GM21825 (cell line): ENCODE results near the gene RAMAC.
"Not testable (repeated sequence)": the region's sequence is repeated elsewhere in the genome, so short reads cannot be mapped to it uniquely, and the experiment has no call there.

Source experiments
- ATAC-seq: cut with Tn5 transposase; IDR thresholded peaks from one replicate; pipeline ENCODE4 v1.9.1; 2021; ENCODE audit warnings: mild to moderate bottlenecking, moderate library complexity; ENCODE audit not compliant: unreplicated experiment

RAMAC gene

DNA sequence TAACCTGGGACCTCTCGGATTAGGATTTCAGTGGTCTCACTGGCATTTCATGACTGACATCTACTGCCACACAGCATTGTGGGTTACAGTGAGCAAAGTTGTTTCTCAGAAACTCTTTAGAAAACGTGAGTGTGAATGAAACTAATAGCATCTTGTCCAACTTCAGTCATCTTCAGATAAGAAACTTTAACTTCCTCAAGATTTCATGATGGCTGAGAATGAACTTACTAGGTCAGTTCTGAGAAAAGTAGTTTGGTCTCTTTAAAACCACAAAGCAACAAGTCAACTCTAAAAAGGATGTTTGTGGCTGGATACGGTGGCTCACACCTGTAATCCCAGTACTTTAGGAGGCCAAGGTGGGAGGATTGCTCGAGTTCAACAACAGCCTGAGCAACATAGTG, 19.3 kb upstream of the RAMAC start:
- ATAC-seq, result peak; percentile 84

DNA sequence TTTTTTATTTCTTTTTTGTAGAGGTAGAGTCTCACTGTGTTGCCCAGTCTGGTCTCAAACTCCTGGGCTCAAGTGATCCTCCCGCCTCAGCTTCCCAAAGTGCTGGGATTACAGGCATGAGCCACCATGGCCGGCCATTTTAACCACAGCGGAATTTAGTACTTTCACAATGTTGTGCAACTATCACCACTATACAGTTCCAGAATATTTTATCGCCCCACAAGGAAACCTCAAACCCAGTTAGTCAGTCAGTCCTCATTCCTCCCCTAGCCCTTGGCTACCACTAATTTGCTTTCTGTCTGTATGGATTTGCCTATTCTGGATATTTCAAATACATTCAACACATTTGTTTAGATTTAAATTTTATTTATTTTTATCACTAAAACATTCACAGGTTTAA, 17.9 kb upstream of the RAMAC start:
- no peak for ATAC-seq

DNA sequence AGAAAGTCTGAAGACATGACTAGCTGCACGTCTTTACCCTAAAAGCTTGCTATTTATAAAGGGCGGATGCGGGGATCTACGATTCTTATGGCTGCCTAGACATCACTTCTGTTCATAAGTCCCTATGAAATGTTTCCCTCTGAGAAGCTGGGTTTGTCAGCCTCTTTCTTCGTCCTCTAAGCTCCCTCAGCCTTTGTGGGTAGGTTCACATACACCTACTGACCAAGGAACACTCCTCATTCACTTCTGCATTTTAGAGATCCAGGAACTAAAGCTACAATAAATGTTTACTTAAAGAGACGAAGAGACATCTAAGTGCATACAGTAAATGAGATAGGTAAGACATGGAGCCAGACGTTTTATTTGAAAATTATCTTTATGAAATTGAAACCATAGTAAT, 16.7 kb upstream of the RAMAC start:
- no peak for ATAC-seq

DNA sequence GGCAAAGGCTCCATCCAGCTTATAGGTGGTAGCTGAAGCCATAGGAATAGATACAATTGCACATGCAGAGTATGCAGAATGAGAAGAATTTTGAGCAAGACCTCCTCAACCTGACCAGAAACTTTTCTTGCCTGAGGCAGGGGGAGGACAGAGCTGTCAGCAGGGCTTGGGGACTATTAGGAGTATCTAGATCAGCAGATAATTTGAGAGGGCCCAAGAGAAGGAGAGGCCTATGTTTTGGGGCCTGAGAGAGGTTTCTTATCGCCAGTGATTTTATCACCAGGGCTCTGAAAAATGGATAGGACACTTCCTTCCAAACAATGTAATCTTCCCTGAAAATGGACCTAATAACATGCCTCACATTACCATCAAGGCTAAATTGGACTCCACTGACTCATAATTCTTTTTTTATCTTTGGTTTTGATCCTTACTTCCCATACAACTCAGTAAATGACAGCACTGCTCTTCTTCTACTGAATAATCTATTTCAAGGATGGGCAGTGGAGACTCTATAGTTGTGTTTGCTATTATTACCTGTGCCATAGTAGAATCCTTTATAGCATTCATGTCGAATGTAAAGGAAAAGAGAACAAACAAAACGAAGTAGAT, 15.8 kb upstream of the RAMAC start:
- no peak for ATAC-seq

DNA sequence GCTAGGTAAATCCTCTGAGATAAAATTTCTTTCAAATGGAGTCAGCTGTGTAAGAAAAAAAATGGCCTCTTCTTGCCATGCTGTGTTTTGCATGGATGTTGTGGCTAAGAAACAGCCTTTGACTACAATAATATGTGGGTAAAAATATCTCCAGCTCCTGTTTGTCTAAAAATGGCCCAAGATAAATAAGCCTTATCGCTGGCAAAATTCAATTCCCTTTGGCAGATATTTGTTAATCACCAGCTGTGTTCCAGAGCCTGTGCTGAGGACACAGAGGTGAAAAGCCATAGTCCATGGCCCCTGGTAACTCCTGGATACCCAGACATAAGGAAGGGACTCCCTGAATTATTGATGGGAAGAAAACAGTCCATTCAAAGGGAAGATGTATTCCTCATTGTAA, 15.3 kb upstream of the RAMAC start:
- ATAC-seq, result no peak

DNA sequence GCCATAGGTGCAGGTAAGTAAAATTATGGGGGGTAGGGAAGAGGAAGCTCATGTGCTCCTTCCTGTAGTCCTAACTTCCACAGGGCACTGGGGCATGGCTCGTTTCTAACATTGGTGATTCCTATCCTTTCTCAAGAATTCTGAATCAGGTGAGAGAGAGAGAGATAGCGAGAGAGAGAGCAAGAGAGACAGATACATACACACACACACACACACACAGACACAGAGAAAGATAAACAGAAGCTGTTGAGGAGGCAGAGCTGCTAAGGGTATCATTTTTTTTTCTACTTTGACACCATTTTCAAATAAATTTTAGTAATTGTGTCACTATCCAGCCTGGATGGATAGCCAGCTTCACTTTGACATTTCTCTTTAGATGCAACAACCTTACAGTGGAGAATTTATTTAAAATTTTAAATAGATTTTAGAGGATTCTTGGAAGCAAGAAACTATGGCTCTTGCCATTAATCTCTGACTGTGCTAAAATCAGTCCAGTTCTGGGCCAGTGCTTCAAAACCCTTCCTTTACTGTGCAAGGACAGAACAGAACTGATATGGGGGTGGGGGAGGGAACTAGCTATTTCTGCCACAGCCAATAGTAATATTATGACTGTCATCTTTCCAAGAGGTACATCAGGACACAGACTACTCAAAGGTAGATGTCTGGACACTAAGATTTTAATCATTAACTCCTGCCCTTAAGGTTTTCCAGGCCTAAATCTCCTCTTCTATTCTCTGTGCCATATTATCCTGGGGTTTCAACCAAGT, 14.6 kb upstream of the RAMAC start:
- no peak for ATAC-seq

DNA sequence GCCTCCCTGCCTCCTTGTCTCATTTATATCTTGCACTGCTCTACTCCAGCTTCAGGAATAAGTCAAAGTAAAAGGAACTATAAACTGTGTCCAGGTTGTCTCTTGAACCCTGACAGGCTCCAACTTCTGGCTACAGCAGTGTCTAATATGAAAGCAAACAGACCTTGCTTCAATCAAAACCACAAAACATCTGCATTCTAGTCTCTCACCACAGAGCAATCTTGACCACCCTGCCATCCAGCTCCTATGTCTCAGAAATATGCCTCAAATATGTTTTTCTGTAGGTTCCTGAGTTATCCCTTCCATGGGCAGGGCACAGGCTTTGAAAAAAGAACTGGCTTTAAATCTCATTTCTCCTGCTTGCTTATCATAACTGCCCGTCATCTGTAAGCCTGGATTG, 13.0 kb upstream of the RAMAC start:
- ATAC-seq, result no peak

DNA sequence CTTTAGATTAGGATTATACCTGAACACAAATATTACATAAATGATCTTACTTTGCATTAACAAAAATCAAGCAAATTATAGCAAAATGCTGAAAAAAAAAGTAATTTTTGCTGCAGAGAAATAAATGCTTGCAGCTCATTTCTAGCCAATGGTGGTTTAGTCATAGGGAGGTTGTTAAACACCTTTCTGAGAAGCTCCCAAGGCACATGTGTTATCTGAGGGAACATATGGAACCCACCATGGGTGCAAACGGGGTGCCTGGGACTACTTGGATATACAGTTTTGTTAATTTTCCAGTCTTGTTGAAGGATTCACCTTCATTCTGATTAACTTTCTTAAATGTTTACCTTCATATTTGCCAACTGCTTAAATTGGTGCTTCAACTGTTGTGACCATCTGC, 8.9 kb upstream of the RAMAC start:
- ATAC-seq, result no peak

DNA sequence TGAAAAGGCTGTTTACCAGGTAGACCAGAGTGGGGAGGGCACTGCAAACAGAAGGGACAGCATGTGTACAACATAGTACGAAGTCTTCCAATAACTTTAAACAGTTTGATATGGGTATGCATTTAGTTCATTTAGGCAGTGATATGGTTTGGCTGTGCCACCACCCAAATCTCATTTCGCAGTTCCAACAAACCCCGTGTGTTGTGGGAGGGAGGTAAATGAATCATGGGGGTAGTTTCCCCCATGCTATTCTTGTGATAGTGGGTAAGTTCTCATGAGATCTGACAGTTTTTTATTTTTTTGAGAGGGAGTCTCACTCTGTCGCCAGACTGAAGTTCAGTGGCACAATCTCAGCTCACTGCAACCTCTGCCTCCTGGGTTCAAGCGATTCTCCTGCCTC, 7.6 kb upstream of the RAMAC start:
- no peak for ATAC-seq

DNA sequence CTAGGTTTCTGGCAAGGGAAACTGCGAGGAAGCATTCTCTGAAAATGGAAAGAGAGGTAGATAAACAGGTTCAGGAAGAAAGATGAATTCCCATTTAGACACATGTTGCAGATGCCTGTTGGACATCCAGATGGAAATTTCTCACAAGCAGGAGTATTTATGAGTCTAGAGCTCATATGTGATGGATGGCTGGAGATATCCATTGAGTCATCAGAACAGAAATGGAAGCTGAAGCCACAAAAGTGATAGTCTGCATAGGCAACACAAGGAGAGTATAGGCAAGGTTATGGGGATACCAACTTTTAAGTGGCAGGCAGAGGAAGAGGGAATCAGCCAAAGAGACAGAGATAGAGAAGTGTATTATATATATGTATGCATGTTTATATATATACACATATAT, 6.3 kb upstream of the RAMAC start:
- ATAC-seq, result no peak

DNA sequence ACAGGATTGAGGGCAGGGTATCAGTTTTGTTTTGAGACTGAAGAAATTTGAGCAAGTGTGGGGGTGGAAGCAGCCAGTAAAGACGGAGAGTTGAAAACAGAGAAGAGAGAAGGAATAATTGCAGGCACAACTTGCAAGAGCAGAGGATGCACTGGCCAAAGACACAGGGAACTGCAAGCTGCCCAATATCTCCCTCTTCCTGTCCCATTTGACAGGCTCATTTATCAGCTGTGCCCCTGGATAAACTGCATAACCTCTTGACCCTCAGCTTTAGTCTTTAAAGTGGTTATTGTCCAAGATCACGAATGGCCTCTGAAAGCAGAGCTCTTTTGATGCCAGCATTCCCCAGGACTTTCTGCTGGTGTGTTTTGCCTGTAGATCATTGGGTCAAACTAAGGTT, 5.0 kb upstream of the RAMAC start:
- no peak for ATAC-seq

DNA sequence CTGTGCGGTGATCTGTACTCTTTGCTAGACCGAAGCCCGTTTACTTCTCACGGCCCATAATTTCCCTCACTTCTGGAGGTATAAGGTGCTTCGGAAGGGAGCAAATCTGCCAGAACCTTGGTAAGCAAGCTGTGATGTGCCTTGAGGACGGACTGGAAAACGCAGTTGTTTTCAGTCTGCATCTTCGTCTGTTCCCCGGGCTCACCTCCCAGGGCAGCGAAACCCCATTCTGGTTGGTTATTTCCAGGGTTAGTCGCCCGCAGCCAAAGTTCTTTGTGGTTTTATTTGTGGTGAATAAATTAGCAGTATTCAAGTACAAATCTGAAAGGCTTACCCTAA, 401 bp downstream of the RAMAC start:
- peak; percentile 12 for ATAC-seq

DNA sequence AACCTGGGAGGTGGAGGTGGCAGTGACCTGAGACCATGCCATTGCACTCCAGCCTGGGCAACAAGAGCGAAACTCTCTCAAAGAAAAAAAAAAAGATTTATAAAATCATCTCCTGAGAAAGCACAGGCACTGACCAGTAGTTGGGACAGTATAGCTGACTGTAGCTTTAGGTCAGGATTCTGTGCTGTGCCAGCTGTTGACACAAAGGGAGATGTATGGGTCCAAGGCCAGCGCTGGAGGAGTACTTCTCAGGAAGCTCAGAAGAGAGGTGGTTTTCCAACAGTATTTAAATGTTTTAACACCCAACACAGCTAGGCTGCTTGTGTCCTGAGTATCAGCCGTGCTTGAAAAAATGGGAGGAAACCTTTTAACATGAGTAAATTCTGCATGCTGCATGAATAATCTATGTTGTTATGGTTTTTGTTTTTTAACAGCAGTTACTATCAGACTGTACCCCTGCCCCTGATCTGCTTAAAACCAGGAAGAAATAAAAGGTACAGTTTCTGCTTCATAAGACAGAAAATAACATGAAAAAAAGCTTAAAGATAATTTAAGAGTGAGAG, 6.5 kb downstream of the RAMAC start:
- no peak for ATAC-seq

DNA sequence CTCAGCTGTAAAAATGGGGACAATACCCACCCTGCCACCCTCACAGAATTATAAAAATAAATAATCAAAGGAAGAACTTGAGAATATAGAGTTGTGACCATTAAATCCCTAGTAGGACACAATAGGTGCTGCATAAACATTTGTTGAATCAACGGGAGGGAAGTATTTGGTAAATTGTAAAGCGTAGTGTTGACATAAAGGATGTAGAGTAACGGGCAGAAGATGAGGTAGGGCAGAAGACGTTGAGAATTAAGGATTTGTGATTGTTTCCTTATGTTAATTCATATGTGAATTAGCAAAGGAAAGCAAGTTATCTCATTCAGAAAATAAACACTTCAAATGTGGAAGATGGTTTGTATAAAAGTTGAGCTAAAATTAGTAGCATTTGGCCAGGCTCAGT, 7.1 kb downstream of the RAMAC start:
- no peak for ATAC-seq

DNA sequence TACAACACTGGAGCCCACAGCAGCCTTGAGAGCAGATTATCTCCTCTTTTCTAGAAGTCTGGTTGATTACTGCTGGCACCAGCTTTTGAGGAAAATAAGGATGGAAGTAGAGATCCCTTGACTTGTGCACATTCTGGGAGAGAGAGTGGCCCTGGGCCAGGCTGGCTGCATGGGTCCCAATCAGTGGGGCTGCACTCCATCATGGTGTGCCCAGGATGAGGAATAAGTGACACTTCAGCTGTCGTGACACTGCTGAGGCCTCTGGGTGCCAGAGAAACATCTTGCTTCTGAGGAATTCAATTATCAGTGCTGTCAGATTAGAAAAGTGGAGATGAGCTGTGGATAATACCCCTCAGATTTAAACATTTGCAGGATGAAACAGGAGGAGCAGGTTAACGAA, 9.1 kb downstream of the RAMAC start:
- no peak for ATAC-seq

DNA sequence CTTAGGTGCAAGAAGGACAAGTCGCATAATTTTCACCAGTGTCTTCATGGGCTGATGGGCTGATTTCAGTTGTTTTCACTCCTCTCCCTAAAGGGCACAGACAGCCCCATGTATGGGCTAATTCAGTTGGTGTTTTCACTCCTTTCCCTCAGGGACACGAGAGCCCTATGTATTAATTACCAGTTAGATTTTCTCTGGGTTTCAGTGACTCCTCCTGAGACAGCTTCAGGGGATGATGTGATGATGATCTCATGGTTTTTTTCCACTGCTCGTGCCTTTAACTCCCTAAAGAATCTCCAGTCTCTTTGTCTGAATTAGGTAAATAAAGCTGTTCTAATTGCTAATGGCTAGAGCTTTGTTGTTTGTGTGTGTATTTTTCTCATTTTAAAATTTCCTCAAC, 9.9 kb downstream of the RAMAC start:
- no peak for ATAC-seq

DNA sequence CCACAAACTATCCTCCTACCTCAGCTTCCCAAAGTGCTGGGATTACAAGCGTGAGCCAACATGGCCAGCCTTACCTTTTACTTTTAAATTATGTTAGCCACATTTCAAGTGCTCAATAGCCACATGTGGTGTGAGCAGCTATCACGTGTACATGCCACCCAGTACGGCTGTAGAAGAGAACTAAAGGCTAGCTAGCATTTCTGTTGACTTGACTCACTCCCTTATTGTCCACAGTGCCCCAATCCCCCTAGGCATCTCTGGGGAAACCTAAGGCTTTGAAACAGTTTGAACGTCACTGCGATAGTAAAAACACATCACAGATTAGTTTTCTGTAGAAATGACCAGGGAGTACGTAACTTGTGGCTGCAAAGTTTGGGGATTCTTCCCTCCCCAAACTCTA, 13.4 kb downstream of the RAMAC start:
- ATAC-seq, result no peak

DNA sequence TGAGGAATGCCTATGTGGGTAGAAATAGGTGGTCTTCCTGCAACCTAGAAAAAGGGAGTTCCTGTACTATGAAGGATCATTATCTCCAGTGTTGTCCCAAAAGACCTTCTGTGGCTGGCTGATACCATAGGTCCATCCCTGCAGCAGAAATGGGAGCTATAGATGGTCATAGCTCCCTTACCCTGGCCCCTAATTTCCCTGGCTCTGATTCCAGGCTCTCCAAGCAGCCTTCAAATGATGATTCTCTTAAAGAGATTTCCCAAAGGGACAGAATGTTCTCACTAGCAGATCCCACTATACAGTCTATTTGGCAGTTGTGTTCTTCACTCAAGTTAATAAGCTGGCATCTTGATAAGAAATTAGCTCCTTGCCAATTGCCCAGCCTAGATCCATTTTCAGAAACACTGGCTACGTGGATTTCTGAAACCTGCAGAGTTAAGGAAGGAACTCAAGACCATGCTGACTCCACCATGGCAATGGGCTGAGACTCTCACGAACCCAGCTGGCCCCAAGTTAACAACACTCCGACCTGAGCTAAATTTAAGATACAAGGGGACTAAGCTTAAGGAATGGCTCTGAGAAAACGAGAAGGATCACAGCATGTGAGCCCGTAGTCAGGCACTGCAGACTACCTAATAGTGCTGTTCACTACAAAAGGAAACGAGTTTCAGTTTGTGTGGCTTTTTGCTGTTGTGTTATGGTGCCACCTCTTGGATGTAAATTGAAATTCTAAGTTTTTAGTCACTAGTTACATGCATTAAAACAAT, 14.1 kb downstream of the RAMAC start:
- ATAC-seq, result peak; percentile 79

DNA sequence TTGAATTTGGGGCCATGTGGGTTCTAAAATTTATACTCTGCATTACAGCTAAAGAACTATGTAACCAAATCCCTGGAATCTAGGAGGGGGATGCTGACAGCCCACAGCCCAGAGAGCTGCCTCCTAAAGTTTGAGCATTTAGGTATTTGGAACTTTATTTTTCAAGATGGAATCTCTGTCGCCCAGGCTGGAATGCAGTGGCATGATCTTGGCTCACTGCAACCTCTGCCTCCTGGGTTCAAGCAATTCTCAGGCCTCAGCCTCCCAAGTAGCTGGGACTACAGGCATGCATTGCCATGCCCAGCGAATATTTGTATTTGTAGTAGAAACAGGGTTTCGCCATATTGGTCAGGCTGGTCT, 14.6 kb downstream of the RAMAC start:
- ATAC-seq, result not testable (repeated sequence)

DNA sequence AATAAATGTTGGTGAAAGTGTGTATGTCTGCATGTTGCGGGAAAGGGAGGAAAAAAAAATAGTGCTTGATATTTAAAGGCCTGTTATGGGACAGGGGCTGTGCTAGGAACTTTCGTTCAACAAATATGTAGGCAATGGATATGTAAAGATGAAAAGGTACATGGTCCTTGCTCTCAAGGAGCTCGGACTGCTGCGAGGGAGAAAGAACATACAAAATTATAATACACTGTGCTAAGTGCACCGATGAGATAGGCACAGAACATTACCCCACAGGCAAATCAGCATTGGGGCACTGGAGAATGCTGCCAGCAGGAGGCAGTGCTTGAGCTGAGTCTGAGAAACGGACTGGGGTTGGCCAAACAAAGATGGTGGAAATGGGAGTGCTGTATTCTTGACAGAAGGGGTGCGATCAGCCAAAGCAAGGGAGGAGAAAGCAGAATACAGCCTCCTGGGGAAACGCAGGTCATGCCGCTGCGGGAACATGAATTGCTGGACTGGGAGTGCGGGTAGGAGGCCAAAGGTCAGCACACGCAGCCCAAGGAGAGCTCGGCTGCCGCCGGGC, 24.8 kb downstream of the RAMAC start:
- peak; percentile 52 for ATAC-seq

DNA sequence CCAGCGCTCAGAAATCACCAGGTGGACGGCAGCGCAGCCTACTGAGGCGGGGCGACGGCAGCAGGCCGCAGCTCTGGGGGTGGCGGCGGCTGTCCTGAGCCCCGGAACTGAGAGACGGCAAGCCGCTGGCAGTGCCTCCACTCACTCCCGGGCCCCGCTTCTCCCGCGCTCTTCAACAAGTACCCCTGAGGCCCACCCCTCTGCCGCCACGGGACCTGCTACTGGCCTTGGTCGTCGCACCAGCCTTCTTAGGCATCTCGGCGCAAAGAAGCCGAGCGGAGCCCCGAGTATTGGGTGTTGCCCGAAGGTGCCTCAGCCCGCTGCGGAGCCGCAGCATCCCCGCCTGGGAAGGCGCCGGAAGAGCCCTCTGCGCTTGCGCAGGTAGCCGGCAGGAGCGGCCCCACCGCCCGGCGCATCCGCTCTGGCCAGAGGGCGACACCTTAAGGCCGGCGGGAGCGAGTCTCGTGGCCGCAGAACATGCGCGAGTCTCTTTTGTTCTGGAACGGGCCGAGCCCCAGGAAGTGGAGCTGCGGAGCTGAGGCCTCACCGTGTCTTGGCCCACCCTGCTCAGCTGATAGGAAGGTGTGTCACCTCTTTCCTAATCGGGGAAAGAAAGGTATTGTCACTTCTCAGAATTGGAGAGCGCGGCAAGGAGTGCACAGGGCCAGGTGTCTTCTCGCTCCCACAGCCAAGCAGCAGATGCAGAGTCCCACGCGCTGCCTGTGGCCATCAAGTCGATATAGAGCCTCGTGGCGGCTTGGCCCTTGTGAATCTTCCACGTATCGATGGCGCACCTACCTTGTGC, 25.5 kb downstream of the RAMAC start, which contains the start of gene C15orf40:
TSS of gene C15orf40 (minus strand) at position 369 of the 805 bp plus-strand sequence. CDS start at position 337, 32 bp downstream.
- peak; percentile 91 for ATAC-seq
